ENCODE data around the gene GARIN5B.
A peak's percentile ranks its signal among the peaks of the same experiment; 100 is the strongest.

DNA sequence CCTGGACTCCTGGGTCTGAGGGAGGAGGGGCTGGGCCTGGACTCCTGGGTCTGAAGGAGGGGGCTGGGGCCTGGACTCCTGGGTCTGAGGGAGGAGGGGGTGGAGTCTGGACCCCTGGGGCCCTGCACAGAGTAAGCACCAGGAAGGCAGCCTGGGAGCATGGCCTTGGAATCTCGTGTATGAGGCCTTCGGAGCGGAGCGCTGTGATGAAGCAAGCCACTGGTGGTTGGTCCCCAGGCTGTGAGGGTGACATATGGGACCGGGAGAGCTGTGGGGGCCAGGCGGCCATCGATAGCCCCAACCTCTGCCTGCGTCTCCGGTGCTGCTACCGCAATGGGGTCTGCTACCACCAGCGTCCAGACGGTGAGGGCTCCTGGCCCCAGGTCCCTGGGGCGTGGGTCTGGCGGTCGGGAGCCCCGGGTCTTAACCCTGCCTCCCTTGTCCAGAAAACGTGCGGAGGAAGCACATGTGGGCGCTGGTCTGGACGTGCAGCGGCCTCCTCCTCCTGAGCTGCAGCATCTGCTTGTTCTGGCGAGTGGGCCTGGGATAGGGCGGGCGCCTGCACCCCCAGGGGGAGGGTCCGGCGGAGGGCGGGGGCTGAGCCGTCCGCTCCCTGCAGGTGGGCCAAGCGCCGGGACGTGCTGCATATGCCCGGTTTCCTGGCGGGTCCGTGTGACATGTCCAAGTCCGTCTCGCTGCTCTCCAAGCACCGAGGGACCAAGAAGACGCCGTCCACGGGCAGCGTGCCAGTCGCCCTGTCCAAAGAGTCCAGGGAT lies 14.5 kb upstream of the GARIN5B start:
- TF ChIP-seq CREB1 (CRISPR knock-in tag; IDR thresholded peaks at IDR 0.05) (no peak), SP1 (CRISPR knock-in tag; conservative IDR thresholded peaks at IDR 0.05) (0 out of 2 replicates have a peak, but pooled peaks have one; percentile 15)
- TF ChIP-seq, protein P1, sequence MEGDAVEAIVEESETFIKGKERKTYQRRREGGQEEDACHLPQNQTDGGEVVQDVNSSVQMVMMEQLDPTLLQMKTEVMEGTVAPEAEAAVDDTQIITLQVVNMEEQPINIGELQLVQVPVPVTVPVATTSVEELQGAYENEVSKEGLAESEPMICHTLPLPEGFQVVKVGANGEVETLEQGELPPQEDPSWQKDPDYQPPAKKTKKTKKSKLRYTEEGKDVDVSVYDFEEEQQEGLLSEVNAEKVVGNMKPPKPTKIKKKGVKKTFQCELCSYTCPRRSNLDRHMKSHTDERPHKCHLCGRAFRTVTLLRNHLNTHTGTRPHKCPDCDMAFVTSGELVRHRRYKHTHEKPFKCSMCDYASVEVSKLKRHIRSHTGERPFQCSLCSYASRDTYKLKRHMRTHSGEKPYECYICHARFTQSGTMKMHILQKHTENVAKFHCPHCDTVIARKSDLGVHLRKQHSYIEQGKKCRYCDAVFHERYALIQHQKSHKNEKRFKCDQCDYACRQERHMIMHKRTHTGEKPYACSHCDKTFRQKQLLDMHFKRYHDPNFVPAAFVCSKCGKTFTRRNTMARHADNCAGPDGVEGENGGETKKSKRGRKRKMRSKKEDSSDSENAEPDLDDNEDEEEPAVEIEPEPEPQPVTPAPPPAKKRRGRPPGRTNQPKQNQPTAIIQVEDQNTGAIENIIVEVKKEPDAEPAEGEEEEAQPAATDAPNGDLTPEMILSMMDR (IDR thresholded peaks at IDR 0.05): no peak

Data from WTC11 (cell line).